BLaER1 treated with 17β-estradiol and CSF1 and Interleukin-3, amounts not matched to agents 10 nM and 100 nM (cell line): ENCODE measurements around the gene ADGRF1.

ENCODE experiments used
- H3K27ac ChIP-seq, 11 experiments: shearing (Covaris generic); formaldehyde crosslinking; 2 replicates each; pipeline ENCODE4 v1.8.1; 2022
- H3K27me3 ChIP-seq, 11 experiments: shearing (Covaris generic); formaldehyde crosslinking; 2 replicates each; pipeline ENCODE4 v1.8.1; 2022
- H3K36me3 ChIP-seq, 11 experiments: shearing (Covaris generic); formaldehyde crosslinking; 2 replicates each; pipeline ENCODE4 v1.8.1; 2022
- H3K4me1 ChIP-seq, 10 experiments: shearing (Covaris generic); formaldehyde crosslinking; 2 replicates each; pipeline ENCODE4 v1.8.1; 2022
- H3K4me2 ChIP-seq, 11 experiments: shearing (Covaris generic); formaldehyde crosslinking; 2 replicates each; pipeline ENCODE4 v1.8.1; 2022
- H3K4me3 ChIP-seq, 10 experiments: shearing (Covaris generic); formaldehyde crosslinking; 2 replicates each; pipeline ENCODE4 v1.8.1; 2022
- H3K9ac ChIP-seq, 11 experiments: shearing (Covaris generic); formaldehyde crosslinking; 2 replicates each; pipeline ENCODE4 v1.8.1; 2022
- H3K9me3 ChIP-seq, 11 experiments: shearing (Covaris generic); formaldehyde crosslinking; replicated peaks in 1 of 11; 2 replicates each; pipeline ENCODE4 v1.8.1; 2022
- H4K20me1 ChIP-seq, 11 experiments: shearing (Covaris generic); formaldehyde crosslinking; 2 replicates each; pipeline ENCODE4 v1.8.1; 2022
- Cebpa-rat ChIP-seq, 11 experiments: shearing (Covaris generic); IDR thresholded peaks; 2 replicates each; pipeline ENCODE4 v1.8.1; 2022

ADGRF1 gene

GRCh38 chr6:47048638-47049037, 6.5 kb upstream of the ADGRF1 start:
- Histone ChIP-seq H3K4me3 (no peak overlapping the region), H3K9ac (no peak overlapping the region), H3K4me1 (peaks cover 0 to 8% (median under 1%) of the 10 kb centered on the region in 10 experiments; a peak in 7 of 20 replicates), H3K27me3 (no peaks in the 10 kb centered on the region), H3K9me3 (no peaks in the 10 kb centered on the region), H3K27ac (no peak overlapping the region), H3K4me2 (no peak overlapping the region), H4K20me1 (no peaks in the 10 kb centered on the region), H3K36me3 (no peaks in the 10 kb centered on the region)
- TF ChIP-seq Cebpa-rat (IDR thresholded peaks at IDR 0.05) = no peak

- H3K4me3 ChIP-seq = no peak overlapping the region
- no peaks in the 10 kb centered on the region for H3K9me3 ChIP-seq
- H3K9ac ChIP-seq = no peak overlapping the region
- no peaks in the 10 kb centered on the region for H4K20me1 ChIP-seq
- no peak overlapping the region for H3K27ac ChIP-seq
- no peaks in the 10 kb centered on the region for H3K36me3 ChIP-seq
- no peaks in the 10 kb centered on the region for H3K27me3 ChIP-seq
- H3K4me2 ChIP-seq = peak overlapping the region in 1 of 11 experiments; percentile 8; a peak in 1 of 22 replicates
- no peak for TF ChIP-seq Cebpa-rat (IDR thresholded peaks at IDR 0.05)
- H3K4me1 ChIP-seq = peaks cover 0 to 12% (median 4%) of the 10 kb centered on the region in 10 experiments; a peak in 9 of 20 replicates
Observed at GRCh38 chr6:47047479-47048407, 5.6 kb upstream of the ADGRF1 start.

DNA sequence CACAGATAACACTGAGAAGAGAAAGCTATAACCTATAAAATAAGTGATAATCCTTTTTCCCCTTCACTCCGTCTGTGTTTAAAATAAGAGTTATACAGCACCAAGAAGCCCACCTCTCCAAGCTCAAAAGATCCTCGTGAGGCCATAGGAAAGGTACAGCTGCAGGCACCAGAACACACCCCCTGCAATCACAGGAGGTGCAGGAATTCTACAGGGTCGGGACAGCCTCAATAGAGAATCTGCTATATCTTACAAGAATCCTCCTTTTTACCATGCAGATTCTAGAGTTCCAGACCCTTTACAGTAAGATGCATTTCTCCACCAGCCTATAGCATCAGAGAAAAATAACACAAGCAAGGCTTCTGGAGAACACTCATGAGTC, 5.0 kb upstream of the ADGRF1 start:
- H3K36me3 ChIP-seq = no peaks in the 10 kb centered on the region
- no peak overlapping the region for H3K4me3 ChIP-seq
- H4K20me1 ChIP-seq = no peaks in the 10 kb centered on the region
- H3K4me2 ChIP-seq = peak overlapping the region in 1 of 11 experiments; percentile 8; a peak in 1 of 22 replicates
- H3K9me3 ChIP-seq = no peaks in the 10 kb centered on the region
- no peak for TF ChIP-seq Cebpa-rat (IDR thresholded peaks at IDR 0.05)
- H3K27ac ChIP-seq = no peak overlapping the region
- H3K9ac ChIP-seq = no peak overlapping the region
- no peaks in the 10 kb centered on the region for H3K27me3 ChIP-seq
- H3K4me1 ChIP-seq = peaks cover 0 to 12% (median 4%) of the 10 kb centered on the region in 10 experiments; a peak in 9 of 20 replicates

DNA sequence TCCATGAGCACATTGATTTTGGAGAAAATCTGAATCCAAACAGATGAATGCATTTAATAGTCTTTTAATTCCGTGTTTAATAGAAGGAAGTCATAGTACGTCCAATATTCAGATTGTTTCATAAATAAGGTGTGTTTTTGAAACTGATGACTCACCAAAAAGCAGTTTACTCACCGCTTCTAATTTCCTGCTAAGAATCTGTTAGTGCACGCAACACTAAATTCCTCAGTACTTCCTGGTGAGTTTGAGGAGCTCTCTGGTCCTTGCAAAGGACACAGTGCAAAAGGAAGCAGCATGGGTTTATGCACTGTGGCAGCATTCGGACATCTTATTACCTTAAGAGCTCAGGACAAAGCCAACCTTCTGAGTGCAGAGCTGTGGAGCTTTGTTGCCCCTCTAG, 2.3 kb upstream of the ADGRF1 start:
- Histone ChIP-seq H3K27ac (no peak overlapping the region), H3K27me3 (no peaks in the 10 kb centered on the region), H3K4me3 (no peak overlapping the region), H3K9me3 (no peaks in the 10 kb centered on the region), H3K4me1 (peaks cover 0 to 12% (median 4%) of the 10 kb centered on the region in 10 experiments; a peak in 9 of 20 replicates), H3K4me2 (no peak overlapping the region), H3K9ac (no peak overlapping the region), H4K20me1 (no peaks in the 10 kb centered on the region), H3K36me3 (no peaks in the 10 kb centered on the region)
- TF ChIP-seq Cebpa-rat (IDR thresholded peaks at IDR 0.05) = no peak

GRCh38 chr6:47043286-47043685, 1.2 kb upstream of the ADGRF1 start:
- H3K9me3 ChIP-seq = no peaks in the 10 kb centered on the region
- H3K27me3 ChIP-seq = no peaks in the 10 kb centered on the region
- H3K36me3 ChIP-seq = no peaks in the 10 kb centered on the region
- no peak overlapping the region for H3K9ac ChIP-seq
- H4K20me1 ChIP-seq = no peaks in the 10 kb centered on the region
- TF ChIP-seq Cebpa-rat (IDR thresholded peaks at IDR 0.05) = no peak
- no peak overlapping the region for H3K4me3 ChIP-seq
- peak overlapping the region in 2 of 11 experiments; percentile 27 to 28; a peak in 2 of 22 replicates for H3K4me2 ChIP-seq
- no peak overlapping the region for H3K27ac ChIP-seq
- peaks cover 0 to 12% (median 4%) of the 10 kb centered on the region in 10 experiments; a peak in 9 of 20 replicates for H3K4me1 ChIP-seq

- H3K36me3 ChIP-seq = no peaks in the 10 kb centered on the region
- H3K4me3 ChIP-seq = no peak overlapping the region
- no peaks in the 10 kb centered on the region for H3K9me3 ChIP-seq
- H3K27me3 ChIP-seq = no peaks in the 10 kb centered on the region
- no peak overlapping the region for H3K27ac ChIP-seq
- H3K4me2 ChIP-seq = no peak overlapping the region
- no peaks in the 10 kb centered on the region for H4K20me1 ChIP-seq
- TF ChIP-seq Cebpa-rat (IDR thresholded peaks at IDR 0.05) = no peak
- H3K4me1 ChIP-seq = peaks cover 0 to 12% (median 4%) of the 10 kb centered on the region in 10 experiments; a peak in 8 of 20 replicates
- H3K9ac ChIP-seq = no peak overlapping the region
Observed at GRCh38 chr6:47041741-47042140, 391 bp downstream of the ADGRF1 start.

DNA sequence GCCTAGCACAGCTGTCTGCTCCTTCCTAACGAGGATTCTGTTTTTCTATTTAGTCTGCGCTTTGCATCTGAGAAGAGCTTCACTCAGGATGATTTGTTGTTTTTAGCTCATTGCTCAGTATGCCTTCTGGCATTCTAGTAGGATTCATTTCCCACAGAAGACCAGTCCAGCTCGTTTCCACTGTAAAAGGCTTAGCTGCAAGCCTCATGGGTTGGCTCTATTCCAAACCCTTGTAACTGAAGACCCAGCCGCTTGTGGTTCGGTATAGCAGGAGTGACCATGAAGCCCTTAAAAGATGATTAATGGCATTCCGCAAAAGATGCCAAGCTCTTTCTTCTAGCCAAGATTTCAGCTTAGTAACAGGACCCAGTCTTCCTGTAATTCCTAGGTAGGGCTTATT, 7.2 kb downstream of the ADGRF1 start:
- Histone ChIP-seq H4K20me1 (no peaks in the 10 kb centered on the region), H3K9me3 (no peaks in the 10 kb centered on the region), H3K4me3 (no peak overlapping the region), H3K27ac (no peak overlapping the region), H3K36me3 (no peaks in the 10 kb centered on the region), H3K9ac (no peak overlapping the region), H3K4me2 (no peak overlapping the region), H3K27me3 (no peaks in the 10 kb centered on the region), H3K4me1 (no peaks in the 10 kb centered on the region)
- no peak for TF ChIP-seq Cebpa-rat (IDR thresholded peaks at IDR 0.05)

GRCh38 chr6:47034421-47034820, 7.7 kb downstream of the ADGRF1 start:
- no peaks in the 10 kb centered on the region for H3K9me3 ChIP-seq
- H3K4me1 ChIP-seq = no peaks in the 10 kb centered on the region
- H3K27me3 ChIP-seq = no peaks in the 10 kb centered on the region
- no peaks in the 10 kb centered on the region for H3K36me3 ChIP-seq
- no peak overlapping the region for H3K4me3 ChIP-seq
- H3K9ac ChIP-seq = no peak overlapping the region
- H3K27ac ChIP-seq = no peak overlapping the region
- no peak overlapping the region for H3K4me2 ChIP-seq
- TF ChIP-seq Cebpa-rat (IDR thresholded peaks at IDR 0.05) = no peak
- no peaks in the 10 kb centered on the region for H4K20me1 ChIP-seq

GRCh38 chr6:47032974-47033765, 9.0 kb downstream of the ADGRF1 start:
- no peak for TF ChIP-seq Cebpa-rat (IDR thresholded peaks at IDR 0.05)
- no peaks in the 10 kb centered on the region for H3K9me3 ChIP-seq
- no peak overlapping the region for H3K9ac ChIP-seq
- no peak overlapping the region for H3K4me3 ChIP-seq
- no peaks in the 10 kb centered on the region for H3K27me3 ChIP-seq
- H3K4me1 ChIP-seq = no peaks in the 10 kb centered on the region
- H3K27ac ChIP-seq = no peak overlapping the region
- no peaks in the 10 kb centered on the region for H3K36me3 ChIP-seq
- H4K20me1 ChIP-seq = no peaks in the 10 kb centered on the region
- no peak overlapping the region for H3K4me2 ChIP-seq
